ELF-1 (cell line): ENCODE measurements around the gene ODAD2.
"Not testable (repeated sequence)": the region's sequence is repeated elsewhere in the genome, so short reads cannot be mapped to it uniquely, and the experiment has no call there.

ENCODE experiments used
- DNase-seq: peaks from one replicate; pipeline ENCODE4 v3.0.0-alpha.2; 2016; ENCODE audit warnings: low read depth, low spot score

ODAD2 gene

DNA sequence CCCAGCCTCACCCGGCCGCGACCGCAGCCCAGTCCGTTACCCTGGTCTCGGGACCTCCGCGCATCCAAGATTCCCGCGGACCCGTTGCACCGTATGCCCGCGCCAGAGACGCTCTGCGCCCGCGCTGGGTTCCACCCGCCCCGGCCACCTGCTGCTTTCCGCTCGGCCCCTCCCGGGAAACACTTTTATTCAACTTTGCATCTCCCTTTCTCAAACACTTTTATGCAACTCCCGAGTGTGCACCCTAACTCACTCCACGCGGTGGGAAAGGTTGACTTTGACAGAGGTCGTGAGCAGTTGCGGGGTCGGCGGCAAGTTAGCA, at the start of gene ODAD2:
TSS of gene ODAD2 (minus strand) at position 126 of the 322 bp plus-strand sequence. CDS start 3,937 bp downstream, outside the sequence.
- no peak for DNase-seq

GRCh38 chr10:28047061-28047460, 48.2 kb upstream of the ODAD2 start:
- no peak for DNase-seq

DNA sequence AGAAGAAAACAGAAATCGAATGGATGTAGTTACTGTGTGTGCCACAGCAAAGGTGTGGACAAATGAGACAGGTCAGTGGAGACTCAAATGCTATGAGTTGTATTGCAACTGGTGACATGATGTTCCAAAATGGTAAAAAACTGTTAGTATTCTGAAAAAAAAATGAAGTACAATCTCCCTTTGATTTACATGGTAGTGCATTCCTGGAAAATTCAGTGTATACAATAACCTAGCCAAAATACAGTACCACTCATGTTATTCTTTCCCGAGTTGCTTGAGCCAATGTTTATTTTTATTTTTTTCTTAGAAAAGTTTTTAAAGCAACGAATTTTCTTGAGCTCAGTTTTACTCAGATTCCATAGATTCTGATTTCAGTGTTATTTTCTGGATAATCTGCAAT, 47.7 kb upstream of the ODAD2 start:
- DNase-seq: no peak

DNA sequence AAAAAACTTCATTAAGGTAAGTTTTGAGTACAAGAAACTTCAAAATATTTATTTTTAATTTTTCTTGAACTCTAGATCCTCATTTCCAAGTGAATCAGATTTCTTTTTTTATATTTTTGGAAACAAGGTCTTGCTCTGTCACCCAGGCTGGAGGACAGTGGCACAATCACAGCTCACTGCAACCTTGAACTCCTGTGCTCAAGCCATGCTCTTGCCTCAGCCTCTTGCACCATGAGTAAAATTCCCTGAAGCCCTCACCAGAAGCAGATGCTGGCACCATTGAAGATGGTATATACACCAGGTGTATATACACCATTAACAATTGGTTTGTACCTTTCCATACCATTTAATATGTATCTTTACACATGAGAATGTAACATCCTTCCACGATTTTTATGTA, 45.1 kb upstream of the ODAD2 start:
- DNase-seq: no peak

DNA sequence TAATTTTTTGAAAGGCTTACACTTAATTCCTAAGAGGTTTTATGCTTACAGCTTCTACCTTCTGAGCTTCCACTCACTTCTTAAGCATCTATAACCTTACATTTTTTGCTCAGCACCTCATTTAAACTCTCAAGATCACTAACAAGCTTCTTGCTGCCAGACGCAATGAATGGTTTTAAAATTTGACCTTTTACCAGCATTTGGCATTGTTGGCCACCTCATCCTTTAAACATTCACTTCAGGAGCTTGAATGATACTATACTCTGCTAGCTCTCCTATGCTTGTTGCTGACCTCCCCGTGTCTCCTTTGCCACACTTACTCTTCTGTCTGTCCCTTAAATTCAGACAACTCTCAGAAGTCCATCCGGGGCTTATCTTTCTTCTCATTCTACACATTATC, 37.7 kb upstream of the ODAD2 start:
- no peak for DNase-seq

DNA sequence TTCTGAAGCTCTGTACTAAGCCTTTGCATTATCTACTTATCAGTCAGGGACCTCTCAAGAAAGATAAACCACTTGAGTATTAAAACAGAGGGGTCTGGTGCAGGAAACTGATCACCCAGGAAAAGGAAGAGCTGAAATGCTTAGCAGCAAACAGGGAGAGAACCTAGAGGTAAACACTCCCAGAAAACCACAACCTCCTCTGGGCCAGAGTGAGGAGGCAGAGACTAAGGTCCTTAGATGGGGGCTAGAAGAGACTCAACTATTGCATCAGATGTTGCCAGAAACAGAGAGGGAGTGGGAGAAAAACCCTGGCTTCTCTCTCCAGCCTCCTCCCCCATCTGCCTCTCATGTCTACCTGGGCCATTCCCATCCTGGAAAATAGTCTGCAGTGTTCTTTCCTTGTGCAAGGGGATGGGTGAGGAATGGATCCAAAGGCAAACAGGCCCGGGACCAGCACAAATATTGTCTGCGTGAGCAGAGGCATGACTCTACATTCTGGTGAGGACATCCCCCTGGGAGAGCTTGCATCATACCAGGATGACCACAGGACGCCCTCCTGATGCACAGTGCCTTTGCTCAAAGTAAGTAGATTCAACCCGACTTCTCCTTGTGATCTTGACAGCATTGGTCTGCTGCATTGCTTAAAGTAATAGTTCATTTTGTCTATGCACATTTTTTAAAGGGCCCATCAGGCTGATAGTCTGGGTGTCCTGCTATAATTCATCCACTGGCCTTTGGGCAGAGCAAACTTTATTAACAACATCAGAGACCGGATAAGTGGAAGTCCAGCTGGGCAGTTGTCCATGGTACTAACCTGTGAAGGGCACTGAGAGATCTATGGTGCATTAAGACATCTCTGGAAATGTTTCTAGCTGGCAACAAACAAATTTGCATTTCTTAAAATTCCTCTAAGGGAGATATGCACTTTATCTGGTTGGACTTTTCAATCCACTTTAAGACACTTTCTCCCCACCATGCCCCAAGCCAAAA, 22.4 kb upstream of the ODAD2 start:
- DNase-seq: no peak

DNA sequence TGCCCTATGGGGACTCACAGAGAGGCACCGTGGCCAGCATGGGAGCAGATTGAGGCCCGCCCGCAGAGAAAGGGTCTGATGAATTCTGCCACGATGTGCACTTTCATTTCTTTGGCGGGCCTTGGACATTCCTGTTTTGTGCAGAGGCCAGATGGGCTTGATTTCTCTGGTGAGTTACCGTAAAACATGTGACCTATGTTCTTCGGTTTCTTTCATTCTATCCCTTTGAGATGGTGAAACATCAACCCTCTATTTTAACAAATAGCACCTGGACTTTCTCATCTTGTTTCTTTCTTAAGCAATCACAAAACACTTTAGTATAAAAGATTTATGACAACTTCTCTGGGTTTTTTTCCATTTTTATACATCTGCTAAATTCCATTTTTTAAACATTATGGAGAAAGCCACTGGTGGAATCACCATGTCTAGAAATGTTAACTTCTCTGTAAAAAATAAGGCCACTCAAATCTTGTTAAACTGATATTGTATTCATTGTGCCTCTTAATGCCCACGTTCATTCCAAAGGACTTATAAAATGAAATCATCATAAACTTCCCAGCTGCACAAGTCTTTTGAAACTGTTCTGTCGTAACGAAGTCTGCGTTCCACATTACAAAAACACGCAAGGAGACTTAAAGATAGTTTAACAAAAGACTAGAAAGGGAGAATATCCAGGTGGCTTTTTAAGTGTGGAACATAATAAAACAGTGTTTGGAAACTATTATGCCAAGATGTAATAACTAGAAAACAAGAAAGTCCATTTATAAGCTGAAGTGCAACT, 21.4 kb upstream of the ODAD2 start:
- no peak for DNase-seq

GRCh38 chr10:28014651-28015050, 15.8 kb upstream of the ODAD2 start:
- DNase-seq: no peak

- no peak for DNase-seq
Observed at GRCh38 chr10:28012990-28013515, 14.2 kb upstream of the ODAD2 start.

- no peak for DNase-seq
Observed at GRCh38 chr10:28010821-28011220, 11.9 kb upstream of the ODAD2 start.

DNA sequence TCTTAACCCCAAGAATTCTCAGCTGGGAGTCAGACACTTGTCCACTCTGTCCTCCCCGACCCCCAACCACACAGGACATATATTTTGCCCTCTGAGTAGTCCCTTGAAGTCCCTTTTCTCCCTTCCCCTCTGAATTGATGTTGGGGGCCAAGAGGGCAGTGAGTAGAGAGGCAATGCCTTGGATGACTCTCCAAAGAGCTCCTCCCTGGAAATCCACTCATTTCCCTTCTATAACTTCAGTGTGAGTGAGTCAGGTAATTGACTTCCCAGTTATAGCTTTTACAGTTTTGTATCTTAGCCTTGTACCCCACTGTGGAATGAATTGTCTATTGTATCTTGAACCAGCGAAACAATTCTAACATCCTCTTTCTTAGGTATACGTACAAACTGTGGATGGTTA, 9.2 kb upstream of the ODAD2 start:
- DNase-seq: no peak

DNA sequence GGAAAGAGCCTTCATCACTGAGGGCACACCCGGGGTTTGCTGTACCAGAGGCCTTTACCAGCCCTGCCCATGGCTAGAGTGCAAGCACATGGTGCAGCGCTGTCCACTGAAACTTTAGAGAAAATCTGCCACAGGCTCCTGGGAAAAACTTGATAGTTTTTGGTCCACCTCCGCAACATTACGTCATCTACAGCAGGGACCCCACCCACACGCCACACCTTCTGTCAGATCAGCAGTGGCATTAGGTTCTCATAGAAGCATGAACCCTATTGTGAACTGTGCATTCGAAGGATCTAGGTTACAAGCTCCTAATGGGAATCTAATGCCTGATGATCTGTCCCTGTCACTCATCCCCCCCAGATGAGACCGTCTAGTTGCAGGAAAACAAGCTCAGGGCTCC, 2.5 kb upstream of the ODAD2 start:
- DNase-seq: no peak

DNA sequence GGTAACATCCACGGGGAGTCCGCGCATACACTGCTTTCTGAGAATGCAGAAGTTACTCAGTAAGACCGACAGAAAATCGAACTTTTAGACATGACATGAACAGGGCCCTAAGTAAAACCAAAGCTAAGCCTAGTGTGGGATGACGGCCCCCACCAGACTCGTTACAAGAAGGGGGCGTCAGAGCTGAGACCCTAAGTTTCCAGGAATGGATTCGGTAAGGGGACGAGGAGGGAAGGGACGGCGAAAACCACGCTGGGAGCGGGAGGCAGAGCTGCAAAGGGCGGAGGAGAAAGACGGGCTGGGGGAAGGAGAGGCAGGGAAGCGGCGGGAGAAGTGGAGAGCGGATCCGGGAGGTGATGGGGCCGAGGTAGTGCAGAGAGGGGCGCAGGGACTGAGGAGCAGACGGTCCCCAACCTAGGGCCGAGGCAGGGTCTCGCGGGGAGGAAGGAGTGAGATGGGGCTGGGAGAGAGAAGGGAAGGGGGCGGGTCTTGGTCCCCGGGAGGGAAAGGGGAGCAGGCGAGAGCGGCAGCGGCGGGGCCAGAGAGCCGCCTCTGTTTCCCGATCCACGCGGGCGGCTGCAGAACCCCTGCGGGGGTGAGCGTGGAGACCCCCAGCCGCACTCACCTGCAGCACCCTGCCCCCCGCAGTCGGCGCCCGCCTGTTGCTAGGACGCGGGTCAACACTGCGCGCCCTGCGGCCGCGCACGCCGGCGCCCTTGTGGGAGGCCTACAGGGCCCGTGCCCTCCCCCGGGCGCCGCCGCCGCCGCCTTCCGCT, 513 bp downstream of the ODAD2 start:
- peak; percentile 46 for DNase-seq

DNA sequence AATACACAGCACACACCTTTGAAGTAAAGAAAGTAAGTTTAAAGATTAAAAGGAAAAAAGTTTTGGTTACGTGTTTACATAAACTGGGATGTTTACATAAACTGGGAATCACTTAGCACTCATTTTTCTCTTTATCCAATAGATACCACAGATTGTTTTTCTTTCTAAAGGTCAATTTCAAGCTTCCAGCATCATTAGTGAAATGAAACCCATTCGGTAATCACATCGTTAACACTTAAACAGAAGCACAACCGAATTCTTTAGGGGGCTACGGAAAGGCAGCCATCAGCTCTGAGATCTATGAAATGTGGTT, 1.1 kb downstream of the ODAD2 start:
- no peak for DNase-seq

GRCh38 chr10:27995311-27995710, 3.6 kb downstream of the ODAD2 start:
- DNase-seq: no peak

GRCh38 chr10:27989357-27989756, 9.5 kb downstream of the ODAD2 start:
- not testable (repeated sequence) for DNase-seq

- DNase-seq: no peak
Observed at GRCh38 chr10:27986821-27987220, 12.1 kb downstream of the ODAD2 start.

DNA sequence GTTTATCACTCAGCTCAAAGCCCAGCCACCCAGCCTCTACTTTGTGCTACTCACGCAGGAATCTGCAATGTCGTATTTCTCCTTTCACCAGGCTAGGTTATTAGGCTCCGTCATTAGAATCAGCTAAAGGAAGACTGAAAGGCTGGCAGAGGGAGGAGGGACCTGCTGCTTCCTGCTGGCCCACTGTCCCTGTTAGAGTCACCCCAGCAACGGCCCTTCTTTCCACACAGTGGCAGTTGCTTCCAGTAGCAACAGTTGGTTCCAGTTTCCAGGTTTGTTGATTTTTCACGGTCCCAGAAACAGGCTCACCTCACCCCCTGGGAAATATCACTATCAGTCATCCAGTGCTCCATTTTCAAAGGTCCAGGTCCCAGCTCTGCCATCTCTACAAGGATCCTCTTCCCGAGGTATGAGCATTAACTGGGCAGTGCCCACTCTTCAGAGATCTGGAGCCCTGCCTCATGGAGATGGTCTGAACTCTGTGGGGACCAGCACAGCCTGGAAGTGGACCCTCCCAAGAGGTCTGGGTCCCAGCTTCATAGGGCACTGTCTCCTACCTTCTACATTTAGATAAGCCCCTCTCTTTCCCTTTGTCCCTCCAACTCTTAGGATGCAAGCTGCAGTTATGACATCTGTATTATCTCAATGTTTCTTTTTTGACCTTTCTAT, 15.9 kb downstream of the ODAD2 start:
- no peak for DNase-seq

DNA sequence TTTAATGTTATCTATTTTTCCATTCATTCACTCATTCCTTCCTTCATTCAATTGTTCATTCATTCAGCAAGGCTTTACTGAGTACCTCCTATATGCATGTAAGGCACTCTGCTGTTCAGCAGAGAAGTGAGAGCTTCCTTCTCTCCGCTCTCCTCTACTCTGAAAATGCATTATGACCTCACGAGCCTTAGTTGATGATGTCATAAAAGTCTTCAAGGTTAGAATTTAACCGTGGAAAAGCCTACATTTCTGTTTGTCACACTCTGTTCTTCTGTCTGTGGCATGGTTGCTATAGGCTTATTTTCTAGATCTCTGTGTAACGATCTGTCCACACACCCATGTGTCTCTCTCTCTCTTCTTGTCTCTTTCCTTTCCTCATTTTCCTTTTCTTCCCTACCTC, 17.1 kb downstream of the ODAD2 start:
- DNase-seq: no peak

- not testable (repeated sequence) for DNase-seq
Observed at GRCh38 chr10:27970795-27971194, 28.1 kb downstream of the ODAD2 start.

DNA sequence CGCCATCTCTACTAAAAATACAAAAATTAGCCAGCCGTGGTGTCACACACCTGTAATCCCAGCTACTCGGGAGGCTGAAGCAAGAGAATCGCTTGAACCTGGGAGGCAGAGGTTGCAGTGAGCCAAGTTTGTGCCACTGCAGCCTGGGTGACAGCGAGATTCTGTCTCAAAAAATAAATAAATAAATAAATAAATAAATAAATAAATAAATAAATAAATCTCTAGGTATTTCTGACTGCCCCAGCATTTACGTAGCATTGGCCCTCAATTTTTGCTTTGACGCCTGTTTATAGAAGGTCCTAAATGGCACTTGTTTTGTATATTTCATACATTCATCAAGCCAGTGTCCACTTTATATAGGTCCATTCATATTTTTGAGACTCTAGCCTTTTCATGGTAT, 28.9 kb downstream of the ODAD2 start:
- not testable (repeated sequence) for DNase-seq
